Transverse colon (tissue), 4 donors: ENCODE measurements around the gene EID3.

Experiments used
- CTCF ChIP-seq, 5 experiments: fragments of 200-600 bp in 3 of 5; fragments of 450-650 bp in 2 of 5; sonication (generic) in 3 of 5; IDR thresholded peaks; 1 replicate in 2 of 5; 2 replicates in 3 of 5; pipeline ENCODE4 v1.5.1; 2016 to 2017; ENCODE audit warnings: antibody characterized with exemption in 5 of 5, inconsistent platforms in 3 of 5, mild to moderate bottlenecking in 2 of 5, moderate library complexity in 1 of 5
- EP300 ChIP-seq: sonication (generic); formaldehyde crosslinking; IDR thresholded peaks from one replicate; pipeline ENCODE4 v1.6.1; 2017; ENCODE audit warnings: antibody characterized with exemption, low read depth
- POLR2A ChIP-seq: fragments of 450-650 bp; IDR thresholded peaks from one replicate; pipeline ENCODE4 v1.6.1; 2016; ENCODE audit warnings: antibody characterized with exemption, mild to moderate bottlenecking, moderate library complexity
- POLR2AphosphoS5 ChIP-seq, 3 donors: sonication (generic); formaldehyde crosslinking; IDR thresholded peaks; one replicate each; pipeline ENCODE4 v1.6.1; 2016; ENCODE audit warnings: antibody characterized with exemption in 3 of 3

GRCh38 chr12:104257913-104258472 is 45.5 kb upstream of the EID3 start:
- TF ChIP-seq POLR2A = no peak
- TF ChIP-seq CTCF (IDR thresholded peaks at IDR 0.05) = no peak
- TF ChIP-seq EP300 = no peak
- no peak for TF ChIP-seq POLR2AphosphoS5 (IDR thresholded peaks at IDR 0.05)
